ENCODE measurements around the gene SEMA5A.

The SEMA5A gene

DNA sequence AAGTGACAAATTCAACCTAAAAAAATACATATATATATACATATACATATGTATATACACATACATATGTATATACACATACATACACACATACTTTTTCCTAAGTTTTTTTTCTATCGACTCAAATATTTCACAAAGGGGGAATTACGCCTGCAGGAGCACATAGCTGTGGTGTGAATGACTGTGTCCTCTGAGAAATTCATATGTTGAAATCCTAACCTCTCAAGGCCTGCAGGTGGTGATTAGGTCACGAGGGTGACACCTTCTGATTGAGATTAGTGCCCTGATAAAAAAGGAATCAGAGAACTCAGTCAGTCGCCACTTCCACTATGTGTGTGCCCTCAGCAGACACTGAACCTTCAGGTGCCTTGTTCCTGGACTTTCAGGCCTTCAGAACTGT, 248.7 kb downstream of the SEMA5A start (continued):
- TF ChIP-seq ZNF354C (tag by site-specific recombination; IDR thresholded peaks at IDR 0.05; ENCODE audit: borderline replicate concordance, low read depth) (no peak), ZBTB10 (tag by site-specific recombination; IDR thresholded peaks at IDR 0.05) (no peak), ZNF248 (tag by site-specific recombination; IDR thresholded peaks at IDR 0.05) (no peak), ZNF843 (tag by site-specific recombination; IDR thresholded peaks at IDR 0.05) (no peak), HOXA7 (CRISPR knock-in tag; IDR thresholded peaks at IDR 0.05; ENCODE audit: borderline replicate concordance) (no peak), ZNF24 (tag by site-specific recombination; IDR thresholded peaks at IDR 0.05) (no peak), ZNF391 (tag by site-specific recombination; IDR thresholded peaks at IDR 0.05; ENCODE audit: borderline replicate concordance, low read depth) (no peak), ZNF777 (tag by site-specific recombination; IDR thresholded peaks at IDR 0.05; ENCODE audit: borderline replicate concordance) (no peak)

- Histone ChIP-seq H3K36me3 (ENCODE audit: control insufficient read depth in 2 of 2, insufficient read depth in 1 of 2, low read length in 2 of 2) (no peaks in the 10 kb centered on the region), H3K4me1 (ENCODE audit: control insufficient read depth, insufficient read depth, low read length) (no peaks in the 10 kb centered on the region), H3K9me3 (ENCODE audit: control insufficient read depth, insufficient read depth, low read depth, low read length) (no peaks in the 10 kb centered on the region), H3K4me3 (ENCODE audit: low read depth, low read length) (no peak overlapping the region), H3K27ac (ENCODE audit: extremely low read depth, low read depth, low read length) (no peak overlapping the region)
- CTCF ChIA-PET = no interaction called here
- POLR2A ChIA-PET = no interaction called here
- TF ChIP-seq ZNF202 (tag by site-specific recombination; IDR thresholded peaks at IDR 0.05; ENCODE audit: borderline replicate concordance) (no peak), ZNF514 (tag by site-specific recombination; IDR thresholded peaks at IDR 0.05) (no peak)
- TF ChIP-seq, protein P1, sequence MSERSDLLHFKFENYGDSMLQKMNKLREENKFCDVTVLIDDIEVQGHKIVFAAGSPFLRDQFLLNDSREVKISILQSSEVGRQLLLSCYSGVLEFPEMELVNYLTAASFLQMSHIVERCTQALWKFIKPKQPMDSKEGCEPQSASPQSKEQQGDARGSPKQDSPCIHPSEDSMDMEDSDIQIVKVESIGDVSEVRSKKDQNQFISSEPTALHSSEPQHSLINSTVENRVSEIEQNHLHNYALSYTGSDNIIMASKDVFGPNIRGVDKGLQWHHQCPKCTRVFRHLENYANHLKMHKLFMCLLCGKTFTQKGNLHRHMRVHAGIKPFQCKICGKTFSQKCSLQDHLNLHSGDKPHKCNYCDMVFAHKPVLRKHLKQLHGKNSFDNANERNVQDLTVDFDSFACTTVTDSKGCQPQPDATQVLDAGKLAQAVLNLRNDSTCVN (tag by site-specific recombination; optimal IDR thresholded peaks at IDR 0.05) = no peak
Observed at GRCh38 chr5:9295466-9295801, 250.4 kb downstream of the SEMA5A start.

GRCh38 chr5:9294793-9295465, 250.9 kb downstream of the SEMA5A start:
- ChIA-PET POLR2A (no interaction called here), CTCF (no interaction called here)
- no peak for TF ChIP-seq ZNF660 (tag by site-specific recombination; IDR thresholded peaks at IDR 0.05)
- TF ChIP-seq, protein P2, sequence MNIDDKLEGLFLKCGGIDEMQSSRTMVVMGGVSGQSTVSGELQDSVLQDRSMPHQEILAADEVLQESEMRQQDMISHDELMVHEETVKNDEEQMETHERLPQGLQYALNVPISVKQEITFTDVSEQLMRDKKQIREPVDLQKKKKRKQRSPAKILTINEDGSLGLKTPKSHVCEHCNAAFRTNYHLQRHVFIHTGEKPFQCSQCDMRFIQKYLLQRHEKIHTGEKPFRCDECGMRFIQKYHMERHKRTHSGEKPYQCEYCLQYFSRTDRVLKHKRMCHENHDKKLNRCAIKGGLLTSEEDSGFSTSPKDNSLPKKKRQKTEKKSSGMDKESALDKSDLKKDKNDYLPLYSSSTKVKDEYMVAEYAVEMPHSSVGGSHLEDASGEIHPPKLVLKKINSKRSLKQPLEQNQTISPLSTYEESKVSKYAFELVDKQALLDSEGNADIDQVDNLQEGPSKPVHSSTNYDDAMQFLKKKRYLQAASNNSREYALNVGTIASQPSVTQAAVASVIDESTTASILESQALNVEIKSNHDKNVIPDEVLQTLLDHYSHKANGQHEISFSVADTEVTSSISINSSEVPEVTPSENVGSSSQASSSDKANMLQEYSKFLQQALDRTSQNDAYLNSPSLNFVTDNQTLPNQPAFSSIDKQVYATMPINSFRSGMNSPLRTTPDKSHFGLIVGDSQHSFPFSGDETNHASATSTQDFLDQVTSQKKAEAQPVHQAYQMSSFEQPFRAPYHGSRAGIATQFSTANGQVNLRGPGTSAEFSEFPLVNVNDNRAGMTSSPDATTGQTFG (tag by site-specific recombination; IDR thresholded peaks at IDR 0.05; ENCODE audit: borderline replicate concordance) = no peak
- no peak for TF ChIP-seq ZBTB48 (tag by site-specific recombination; IDR thresholded peaks at IDR 0.05)
- TF ChIP-seq TRIM28 (IDR thresholded peaks at IDR 0.05; ENCODE audit: borderline replicate concordance, low read length) = no peak
- no peak for TF ChIP-seq ZNF24 (tag by site-specific recombination; IDR thresholded peaks at IDR 0.05)
- no peak for TF ChIP-seq ZNF324 (tag by site-specific recombination; IDR thresholded peaks at IDR 0.05)
- no peak for TF ChIP-seq ZNF350 (tag by site-specific recombination; IDR thresholded peaks at IDR 0.05)
- TF ChIP-seq ZNF138 (tag by site-specific recombination; IDR thresholded peaks at IDR 0.05; ENCODE audit: borderline replicate concordance) = no peak
- no peak for TF ChIP-seq ZNF544 (tag by site-specific recombination; IDR thresholded peaks at IDR 0.05)

More at GRCh38 chr5:9294793-9295465, 250.9 kb downstream of the SEMA5A start:
- Histone ChIP-seq H3K9me3 (ENCODE audit: control insufficient read depth, insufficient read depth, low read depth, low read length) (no peaks in the 10 kb centered on the region), H3K36me3 (ENCODE audit: control insufficient read depth in 2 of 2, insufficient read depth in 1 of 2, low read length in 2 of 2) (no peaks in the 10 kb centered on the region), H3K27ac (ENCODE audit: extremely low read depth, low read depth, low read length) (no peak overlapping the region), H3K4me1 (ENCODE audit: control insufficient read depth, insufficient read depth, low read length) (no peaks in the 10 kb centered on the region), H3K4me3 (ENCODE audit: low read depth, low read length) (no peak overlapping the region)
